CD4-positive, alpha-beta T cell treated with Interleukin-6 at 100 ng/mL for 8 hours (primary cell): ENCODE results near the gene REEP2.
A peak's percentile ranks its signal among the peaks of the same experiment; 100 is the strongest.
"Not testable (repeated sequence)": the region's sequence is repeated elsewhere in the genome, so short reads cannot be mapped to it uniquely, and the experiment has no call there.

Source experiments
- DNase-seq: peaks from one replicate; pipeline ENCODE4 v3.0.0-alpha.2; 2020; ENCODE audit warnings: mixed read lengths, low spot score

Gene REEP2

DNA sequence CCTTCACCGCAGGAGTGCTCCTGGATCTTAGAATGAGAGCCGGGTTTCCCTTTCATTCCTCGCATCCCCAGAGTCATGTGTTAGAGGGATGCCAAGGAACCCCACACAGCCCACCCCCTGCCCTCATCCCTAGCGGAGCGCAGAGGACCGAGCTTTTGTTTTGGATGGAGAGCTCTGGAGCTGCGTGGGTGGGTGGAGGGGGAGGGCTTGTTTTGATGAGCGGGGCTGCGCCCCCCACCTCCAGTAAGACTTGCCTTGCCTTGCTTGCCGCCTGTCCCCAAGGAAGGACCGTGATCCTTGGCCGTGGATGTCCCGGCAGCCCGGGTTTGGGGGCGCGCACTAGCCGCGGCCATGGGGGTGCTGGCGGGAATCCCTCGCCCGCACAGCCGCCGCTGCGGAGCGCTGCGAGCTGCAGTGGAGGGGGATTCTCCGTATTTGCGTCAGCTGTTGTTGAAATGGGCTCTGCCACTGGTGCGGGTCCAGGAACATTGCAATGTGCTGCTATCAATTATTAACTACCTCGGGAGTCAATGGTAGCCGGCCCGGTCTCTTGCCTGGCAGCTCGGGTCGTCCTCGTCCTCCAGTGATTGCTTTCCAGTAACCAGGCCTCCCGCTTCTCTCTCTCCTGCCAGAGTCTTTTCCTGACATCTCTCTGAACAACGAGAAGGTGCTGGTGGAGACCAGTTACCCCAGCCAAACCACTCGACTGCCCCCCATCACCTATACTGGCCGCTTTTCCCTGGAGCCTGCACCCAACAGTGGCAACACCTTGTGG is 27.5 kb downstream of the REEP2 start:
- DNase-seq: no peak

DNA sequence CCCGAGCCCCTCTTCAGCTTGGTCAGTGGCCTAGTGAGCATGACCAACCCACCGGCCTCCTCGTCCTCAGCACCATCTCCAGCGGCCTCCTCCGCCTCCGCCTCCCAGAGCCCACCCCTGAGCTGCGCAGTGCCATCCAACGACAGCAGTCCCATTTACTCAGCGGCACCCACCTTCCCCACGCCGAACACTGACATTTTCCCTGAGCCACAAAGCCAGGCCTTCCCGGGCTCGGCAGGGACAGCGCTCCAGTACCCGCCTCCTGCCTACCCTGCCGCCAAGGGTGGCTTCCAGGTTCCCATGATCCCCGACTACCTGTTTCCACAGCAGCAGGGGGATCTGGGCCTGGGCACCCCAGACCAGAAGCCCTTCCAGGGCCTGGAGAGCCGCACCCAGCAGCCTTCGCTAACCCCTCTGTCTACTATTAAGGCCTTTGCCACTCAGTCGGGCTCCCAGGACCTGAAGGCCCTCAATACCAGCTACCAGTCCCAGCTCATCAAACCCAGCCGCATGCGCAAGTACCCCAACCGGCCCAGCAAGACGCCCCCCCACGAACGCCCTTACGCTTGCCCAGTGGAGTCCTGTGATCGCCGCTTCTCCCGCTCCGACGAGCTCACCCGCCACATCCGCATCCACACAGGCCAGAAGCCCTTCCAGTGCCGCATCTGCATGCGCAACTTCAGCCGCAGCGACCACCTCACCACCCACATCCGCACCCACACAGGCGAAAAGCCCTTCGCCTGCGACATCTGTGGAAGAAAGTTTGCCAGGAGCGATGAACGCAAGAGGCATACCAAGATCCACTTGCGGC is 28.2 kb downstream of the REEP2 start:
- no peak for DNase-seq

DNA sequence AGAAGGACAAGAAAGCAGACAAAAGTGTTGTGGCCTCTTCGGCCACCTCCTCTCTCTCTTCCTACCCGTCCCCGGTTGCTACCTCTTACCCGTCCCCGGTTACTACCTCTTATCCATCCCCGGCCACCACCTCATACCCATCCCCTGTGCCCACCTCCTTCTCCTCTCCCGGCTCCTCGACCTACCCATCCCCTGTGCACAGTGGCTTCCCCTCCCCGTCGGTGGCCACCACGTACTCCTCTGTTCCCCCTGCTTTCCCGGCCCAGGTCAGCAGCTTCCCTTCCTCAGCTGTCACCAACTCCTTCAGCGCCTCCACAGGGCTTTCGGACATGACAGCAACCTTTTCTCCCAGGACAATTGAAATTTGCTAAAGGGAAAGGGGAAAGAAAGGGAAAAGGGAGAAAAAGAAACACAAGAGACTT is 28.9 kb downstream of the REEP2 start:
- DNase-seq: no peak

DNA sequence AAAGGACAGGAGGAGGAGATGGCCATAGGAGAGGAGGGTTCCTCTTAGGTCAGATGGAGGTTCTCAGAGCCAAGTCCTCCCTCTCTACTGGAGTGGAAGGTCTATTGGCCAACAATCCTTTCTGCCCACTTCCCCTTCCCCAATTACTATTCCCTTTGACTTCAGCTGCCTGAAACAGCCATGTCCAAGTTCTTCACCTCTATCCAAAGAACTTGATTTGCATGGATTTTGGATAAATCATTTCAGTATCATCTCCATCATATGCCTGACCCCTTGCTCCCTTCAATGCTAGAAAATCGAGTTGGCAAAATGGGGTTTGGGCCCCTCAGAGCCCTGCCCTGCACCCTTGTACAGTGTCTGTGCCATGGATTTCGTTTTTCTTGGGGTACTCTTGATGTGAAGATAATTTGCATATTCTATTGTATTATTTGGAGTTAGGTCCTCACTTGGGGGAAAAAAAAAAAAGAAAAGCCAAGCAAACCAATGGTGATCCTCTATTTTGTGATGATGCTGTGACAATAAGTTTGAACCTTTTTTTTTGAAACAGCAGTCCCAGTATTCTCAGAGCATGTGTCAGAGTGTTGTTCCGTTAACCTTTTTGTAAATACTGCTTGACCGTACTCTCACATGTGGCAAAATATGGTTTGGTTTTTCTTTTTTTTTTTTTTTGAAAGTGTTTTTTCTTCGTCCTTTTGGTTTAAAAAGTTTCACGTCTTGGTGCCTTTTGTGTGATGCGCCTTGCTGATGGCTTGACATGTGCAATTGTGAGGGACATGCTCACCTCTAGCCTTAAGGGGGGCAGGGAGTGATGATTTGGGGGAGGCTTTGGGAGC is 29.5 kb downstream of the REEP2 start:
- DNase-seq: no peak

DNA sequence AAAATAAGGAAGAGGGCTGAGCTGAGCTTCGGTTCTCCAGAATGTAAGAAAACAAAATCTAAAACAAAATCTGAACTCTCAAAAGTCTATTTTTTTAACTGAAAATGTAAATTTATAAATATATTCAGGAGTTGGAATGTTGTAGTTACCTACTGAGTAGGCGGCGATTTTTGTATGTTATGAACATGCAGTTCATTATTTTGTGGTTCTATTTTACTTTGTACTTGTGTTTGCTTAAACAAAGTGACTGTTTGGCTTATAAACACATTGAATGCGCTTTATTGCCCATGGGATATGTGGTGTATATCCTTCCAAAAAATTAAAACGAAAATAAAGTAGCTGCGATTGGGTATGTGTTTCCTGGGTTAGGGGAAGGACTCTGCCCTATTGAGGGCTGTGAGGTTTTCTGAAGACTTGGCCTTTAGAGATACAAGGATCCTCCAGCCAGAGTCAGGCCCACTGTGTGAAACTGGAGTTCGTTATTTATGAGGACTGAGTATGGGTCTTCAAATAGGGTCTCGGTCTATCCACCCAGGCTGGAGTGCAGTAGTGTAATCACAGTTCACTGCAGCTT is 30.2 kb downstream of the REEP2 start:
- DNase-seq: no peak

DNA sequence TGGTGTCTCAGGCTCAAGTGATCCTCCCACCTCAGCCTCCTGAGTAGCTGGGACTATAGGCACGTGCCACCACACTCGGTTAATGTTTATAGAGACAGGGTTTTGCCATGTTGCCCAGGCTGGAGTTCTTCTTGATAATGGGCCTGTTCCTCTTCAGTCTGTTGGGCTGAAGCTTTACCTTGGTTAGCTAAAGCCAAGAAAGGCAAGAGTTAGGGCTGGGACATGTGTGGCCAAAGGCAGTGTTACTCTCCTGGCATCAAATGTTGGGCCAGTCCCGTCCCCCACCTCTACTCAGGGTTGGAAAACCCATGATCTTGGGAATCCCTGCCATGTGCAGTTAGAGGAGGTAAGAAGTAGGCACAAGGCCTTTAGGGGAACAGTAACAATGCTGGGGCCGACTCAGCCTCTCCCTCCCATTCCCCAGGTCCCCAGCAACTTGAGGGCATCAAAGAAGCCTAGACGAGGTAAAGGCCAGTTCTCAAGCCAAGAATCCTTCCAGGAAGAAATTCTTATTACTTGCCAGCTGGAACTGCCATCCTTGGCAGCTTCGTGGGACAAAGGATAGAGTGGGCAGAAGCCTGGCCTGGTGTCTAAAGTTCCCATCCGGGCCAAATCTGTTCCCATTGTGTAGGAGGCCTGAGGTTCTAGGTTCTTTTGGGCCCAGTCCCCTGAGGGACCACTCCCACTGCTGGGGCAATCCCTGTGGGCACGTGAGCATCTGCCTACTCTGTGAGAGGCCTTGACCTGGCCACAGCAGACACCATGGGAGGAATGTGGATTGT is 30.9 kb downstream of the REEP2 start:
- no peak for DNase-seq

DNA sequence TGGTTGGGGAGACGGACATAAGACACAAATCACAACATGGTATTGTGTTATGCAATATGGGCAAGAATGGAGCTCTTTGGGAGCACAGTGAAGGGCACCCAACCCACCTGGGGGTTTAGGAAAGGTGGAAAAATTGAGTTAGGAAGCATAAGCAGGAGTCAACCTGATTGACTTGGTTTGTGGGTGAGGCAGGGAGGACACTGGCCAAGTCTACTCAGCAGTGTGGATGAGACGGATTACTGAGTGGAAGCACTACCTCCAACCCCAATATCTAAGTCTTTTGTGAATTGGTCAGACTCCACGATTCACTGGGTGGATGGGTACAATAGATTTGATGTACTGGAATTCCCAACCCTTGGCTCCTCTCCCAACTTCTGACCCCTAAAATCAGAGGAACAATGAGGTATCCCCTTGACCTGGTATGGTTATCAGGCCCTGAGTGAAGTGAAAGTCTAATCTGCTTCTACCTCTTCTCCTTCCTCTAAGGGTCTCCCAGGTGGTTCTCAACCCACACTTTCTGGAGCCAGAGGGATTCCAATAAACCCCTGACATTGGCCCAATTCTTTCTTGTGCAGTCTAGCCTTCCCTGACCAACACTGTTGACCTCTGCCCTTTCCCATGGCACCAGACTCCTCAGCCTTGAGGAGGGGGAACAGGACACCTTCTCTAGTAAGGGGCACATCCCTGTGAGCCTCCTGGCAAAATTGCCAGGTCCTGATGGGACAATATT is 31.6 kb downstream of the REEP2 start:
- DNase-seq: no peak

DNA sequence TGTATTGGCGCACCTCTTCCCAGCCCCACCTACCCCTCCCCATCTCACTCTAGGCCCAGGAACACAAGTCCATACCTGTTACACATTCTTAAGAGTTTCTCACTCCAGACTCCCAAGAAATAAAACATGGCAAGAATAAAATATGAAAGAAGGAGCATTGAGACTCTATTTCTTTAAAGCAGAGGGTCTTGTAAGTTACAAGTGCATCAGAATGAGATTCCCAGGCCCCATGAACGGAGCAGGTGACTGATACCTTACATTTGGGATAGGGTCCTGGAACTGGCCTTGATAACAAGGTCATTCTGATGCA is 32.1 kb downstream of the REEP2 start:
- DNase-seq: no peak

DNA sequence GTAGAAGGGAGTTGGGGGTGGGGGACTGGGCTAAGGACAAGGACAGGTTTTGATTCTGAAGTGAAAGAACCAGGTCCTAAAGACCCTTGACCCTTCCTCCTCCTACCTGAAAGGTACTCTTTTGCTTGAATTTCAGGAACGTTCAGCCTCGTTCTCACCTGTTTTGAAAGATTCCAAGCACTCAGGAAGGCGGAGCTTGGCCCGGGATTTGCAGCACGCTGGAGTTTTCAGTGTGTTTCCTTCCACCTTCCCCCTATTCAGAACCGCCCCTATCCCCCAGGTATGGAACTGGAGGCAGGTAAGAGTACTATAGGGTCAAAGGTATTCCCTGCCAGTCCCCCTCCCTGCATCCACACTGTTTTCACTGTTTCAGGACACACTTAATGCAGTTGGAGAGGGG is 33.5 kb downstream of the REEP2 start:
- no peak for DNase-seq

DNA sequence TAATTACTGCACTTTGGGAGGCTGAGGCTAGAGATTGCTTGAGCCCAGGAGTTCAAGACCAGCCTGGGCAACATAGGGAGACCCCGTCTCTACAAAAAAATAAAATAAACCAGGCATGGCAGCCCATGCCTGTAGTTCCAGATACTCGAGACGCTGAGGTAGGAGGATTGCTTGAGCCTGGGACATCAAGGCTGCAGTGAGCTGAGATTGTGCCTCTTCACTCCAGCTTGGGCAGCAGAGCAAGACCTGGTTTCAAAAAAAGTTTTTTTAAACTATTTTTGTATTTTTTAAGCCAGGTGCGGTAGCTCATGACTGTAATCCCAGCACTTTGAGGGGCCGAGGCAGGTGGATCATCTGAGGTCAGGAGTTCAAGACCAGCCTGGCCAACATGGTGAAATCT is 34.3 kb downstream of the REEP2 start:
- DNase-seq: not testable (repeated sequence)

DNA sequence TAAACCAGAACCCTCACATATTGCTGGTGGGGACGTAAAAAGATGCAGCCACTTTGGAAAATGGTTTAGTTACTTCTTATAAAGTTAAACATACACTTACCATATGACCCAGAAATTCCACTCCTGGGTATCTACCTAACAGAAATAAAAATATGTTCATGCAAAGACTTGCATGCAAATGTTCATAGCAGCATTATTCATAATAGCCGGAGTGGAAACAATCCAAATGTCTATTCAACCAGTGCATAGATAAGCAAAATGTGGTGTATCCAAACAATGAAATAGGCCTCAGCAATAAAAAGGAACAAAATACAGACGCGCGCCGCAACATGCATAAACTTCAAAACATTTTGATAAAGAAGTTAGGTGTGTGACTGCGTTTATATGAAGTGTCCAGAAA is 38.1 kb downstream of the REEP2 start:
- DNase-seq: no peak

DNA sequence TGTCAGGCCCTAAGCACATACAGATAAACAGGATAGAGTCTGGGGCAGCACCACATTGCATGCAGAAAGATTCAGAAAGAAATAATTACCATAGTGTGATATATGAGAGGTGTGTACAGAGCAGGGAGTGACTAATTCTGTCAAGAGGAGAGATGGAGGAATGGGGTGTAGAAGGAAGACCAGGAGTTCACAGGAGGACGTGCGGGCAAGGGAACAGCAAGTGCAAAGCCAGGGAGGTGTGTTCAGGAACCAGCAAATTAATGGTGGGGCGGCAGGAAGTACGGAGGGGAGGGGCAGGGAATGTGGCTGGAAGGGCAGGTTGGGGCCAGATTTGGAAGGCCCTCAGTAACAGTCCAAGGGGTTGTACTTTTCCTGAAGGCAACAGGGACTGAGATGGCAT is 43.8 kb downstream of the REEP2 start:
- DNase-seq: no peak

DNA sequence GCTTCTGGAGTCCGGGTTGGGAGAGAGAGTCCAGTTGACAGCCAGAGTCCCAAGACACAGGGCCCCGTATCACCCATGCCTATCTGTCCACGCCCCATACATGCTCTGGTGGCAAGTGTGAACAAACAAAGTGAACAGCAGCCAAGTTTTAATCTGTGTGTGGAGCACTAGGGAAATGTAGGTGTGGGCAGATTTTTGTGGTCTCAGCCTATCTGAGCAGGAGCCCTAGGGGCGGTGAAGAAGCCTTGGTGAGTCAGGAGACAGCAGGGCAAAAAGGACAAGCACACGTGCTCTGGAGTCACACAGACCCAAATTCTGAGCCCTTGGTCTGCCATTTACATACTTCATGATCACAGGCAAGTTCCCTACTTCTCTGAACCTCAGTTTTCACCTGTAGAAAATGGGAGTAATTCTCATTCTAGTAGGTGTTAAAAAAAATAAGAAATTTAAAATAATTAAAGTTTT is 49.7 kb downstream of the REEP2 start:
- no peak for DNase-seq

DNA sequence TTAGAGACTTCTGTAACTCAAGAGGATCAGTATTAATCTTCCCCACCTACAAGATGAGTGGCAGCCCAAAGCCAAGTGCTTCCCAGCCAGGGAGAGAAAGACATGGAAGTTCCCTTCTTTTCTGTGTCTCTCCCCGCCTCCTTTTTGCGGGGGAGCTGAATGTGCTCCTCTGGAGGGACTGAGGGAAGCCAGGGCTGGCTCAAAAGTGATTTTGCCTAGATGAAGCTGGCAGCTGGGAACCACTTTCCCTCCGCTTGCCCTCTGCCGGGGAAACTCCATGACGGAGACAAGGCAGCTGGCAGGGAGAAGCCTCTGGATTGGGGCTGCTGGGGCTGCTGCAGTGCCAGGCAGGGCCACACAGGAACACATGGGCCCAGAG is 50.8 kb downstream of the REEP2 start:
- DNase-seq: no peak

DNA sequence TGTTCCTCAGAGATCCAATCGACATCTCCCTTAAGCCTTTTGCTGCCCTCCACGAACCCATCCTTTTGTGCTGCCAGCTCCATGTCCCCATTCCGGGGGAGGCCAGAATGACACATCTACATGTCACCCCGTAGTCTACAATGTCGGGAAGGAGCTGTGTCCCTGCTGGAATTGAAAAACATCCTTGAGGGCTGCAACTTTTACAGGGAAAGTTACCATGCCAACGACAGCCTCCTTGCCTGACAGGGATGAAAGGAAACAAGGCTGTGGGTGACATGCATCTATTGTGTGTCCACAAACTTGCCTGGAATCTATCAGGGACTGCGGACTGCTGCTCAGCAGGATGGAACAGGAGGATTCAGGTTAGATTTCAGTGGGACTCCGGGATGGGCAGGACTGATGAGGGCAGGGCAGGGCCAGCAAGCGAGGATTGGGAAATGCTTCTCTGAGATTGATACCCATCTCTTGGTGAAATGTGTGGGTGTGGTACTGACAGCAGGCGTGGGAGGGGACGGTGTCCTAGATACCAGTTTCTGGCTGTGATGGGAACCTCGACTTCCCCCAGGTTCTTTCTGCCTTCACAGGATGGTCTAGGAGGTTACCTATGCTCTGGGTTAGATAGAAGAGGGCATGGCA is 51.9 kb downstream of the REEP2 start:
- DNase-seq: no peak

DNA sequence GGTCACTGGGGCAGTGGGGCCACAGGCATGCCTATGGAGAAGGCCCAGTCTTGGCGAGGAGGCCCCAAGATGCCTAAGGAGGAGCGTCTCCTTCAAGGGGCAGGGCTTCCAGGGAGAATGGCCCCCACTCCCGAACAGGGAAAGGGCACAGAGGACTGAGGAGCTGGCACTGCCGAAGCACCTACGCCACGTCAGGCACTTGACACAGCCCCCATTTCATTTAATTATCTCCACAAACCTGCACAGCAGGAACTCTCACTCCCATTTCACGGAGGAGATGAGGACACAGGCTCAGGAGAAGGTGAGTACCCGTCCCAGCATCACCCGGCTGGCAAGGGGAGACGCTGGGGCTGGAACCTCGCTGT is 52.4 kb downstream of the REEP2 start:
- no peak for DNase-seq

DNA sequence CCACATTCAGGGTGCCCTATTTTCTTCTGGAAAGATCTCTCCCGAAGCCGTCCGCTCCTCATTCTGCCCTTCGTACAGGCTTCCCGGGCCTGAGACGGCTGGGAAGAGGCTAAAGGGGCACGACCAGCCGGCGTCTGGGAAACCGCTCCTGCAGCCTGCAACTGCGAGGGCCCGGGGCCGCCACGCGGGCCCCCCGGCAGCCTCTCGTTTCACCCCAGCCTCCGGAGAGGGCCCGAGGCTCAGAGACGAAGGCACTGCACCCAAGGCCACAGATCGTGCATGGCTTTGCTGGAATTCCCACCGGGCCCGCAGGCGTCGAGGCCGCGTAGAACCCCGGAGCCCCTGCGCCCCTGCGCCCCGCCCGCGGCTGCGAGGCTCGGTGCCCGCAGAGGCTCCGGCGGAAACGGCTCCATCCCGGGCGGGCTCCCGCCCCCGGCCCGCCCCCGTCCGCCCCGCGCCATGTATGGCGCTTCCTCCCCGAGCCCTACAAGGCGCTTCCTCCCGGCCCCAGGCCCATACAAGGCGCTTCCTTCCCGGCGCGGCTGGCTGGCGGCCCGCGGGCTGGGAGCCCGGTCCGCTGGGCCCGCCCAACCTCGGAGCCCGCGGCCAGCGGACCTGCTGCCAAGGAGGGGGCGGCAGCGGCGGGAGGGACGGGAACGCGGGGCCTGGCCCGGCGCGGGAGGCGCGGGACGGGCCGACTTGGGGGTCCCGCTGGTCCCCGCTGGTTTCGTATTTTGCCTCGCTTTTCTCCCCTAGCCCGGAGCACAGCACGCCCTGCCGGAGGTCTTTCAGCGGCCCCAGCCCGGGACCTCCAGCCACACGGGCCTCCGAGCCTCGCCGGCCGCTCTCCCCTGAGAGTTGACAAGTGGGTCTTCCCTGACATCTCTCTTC is 53.1 kb downstream of the REEP2 start:
- DNase-seq: peak; percentile 86

DNA sequence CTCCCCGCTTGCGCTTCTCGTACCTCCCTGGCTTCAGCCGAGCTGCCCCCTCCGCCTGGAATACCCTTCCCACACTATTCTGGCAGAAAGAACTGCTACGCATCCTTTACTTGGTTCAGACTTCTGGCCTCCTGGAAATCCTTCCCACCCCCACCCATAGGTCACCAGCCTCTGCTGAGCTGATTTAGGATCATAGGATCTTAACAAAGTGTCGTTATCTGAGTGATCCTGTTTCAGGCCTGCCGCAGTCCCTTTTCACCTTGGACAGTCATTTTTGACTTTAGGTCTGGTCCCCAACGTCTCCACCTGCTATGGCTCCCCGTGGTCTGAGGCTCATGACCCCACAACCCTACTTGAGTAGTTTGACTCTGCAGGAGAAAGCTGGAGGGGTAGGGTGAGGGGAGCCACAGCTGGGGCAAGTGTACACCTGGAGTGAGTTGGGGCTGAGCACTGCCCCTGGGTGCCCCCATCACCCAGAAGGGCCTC is 53.7 kb downstream of the REEP2 start:
- DNase-seq: no peak

DNA sequence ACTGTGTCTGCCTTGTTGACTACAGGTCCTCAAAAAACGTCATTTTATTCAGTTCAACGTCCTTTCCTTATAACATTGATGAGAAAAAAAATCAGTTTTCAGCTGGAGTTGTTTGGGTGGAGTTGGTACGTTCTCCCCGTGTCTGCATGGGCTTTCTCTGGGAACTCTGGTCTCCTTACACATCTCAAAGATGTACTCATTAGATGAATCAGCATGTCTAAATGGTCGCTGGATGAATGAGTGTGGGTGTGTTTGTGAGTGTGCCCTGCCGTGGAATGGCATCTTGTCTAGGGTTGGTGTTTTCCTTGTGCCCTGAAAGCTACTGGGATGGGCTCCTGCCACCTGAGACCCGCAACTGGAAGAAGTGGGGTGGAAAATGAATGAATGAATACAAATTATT is 56.5 kb downstream of the REEP2 start:
- no peak for DNase-seq
